ENCODE data around the gene TAGAP. TPM values are rescaled to one million over a fixed set of nuclear protein-coding genes. Genes with fewer than 3 reads are reported as not detected.

The TAGAP gene
- total and polyA plus RNA-seq, 9 of the 15 experiments (the other 6 are each of a cell fraction or from before 2014, with no cell fraction given), result 0.07 TPM; not detected in 8

- BruUV-seq (replicated peaks), result no TSS peak
- Histone ChIP-seq H3K9me1 (ENCODE audit: control insufficient read depth, insufficient read depth, low read length) (no peaks in the 10 kb centered on the region), H3K4me1 (replicated peaks in 1 of 2; ENCODE audit: control insufficient read depth in 2 of 2, insufficient read depth in 2 of 2, low read length in 2 of 2) (no peaks in the 10 kb centered on the region), H3K36me3 (ENCODE audit: control insufficient read depth, insufficient read depth, low read length) (peaks cover 1% of the 10 kb centered on the region; the same call in 1 of the 3 replicates), H3K27ac (ENCODE audit: extremely low read depth, low read depth, low read length) (no peak overlapping the region), H4K20me1 (replicated peaks; ENCODE audit: control insufficient read depth, insufficient read depth, low read length) (no peaks in the 10 kb centered on the region), H3K4me2 (ENCODE audit: insufficient read depth, low read length) (no peak overlapping the region), H3K79me2 (ENCODE audit: control insufficient read depth, insufficient read depth, low read length) (no peaks in the 10 kb centered on the region), H2AFZ (ENCODE audit: low read depth, low read length) (no peak overlapping the region), H3K27me3 (ENCODE audit: control insufficient read depth in 2 of 2, insufficient read depth in 2 of 2, low read length in 2 of 2) (no peaks in the 10 kb centered on the region), H3K4me3 (no peak overlapping the region), H3K9me3 (replicated peaks; ENCODE audit: control insufficient read depth, insufficient read depth, low read depth, low read length) (no peaks in the 10 kb centered on the region), H3K9ac (ENCODE audit: insufficient read depth in 1 of 2, low read depth in 2 of 2, low read length in 2 of 2) (no peak overlapping the region)
- TF ChIP-seq ZNF354B (CRISPR knock-in tag; IDR thresholded peaks at IDR 0.05) (no peak), ESRRB (CRISPR knock-in tag; IDR thresholded peaks at IDR 0.05; ENCODE audit: borderline replicate concordance) (no peak), POLR2A (conservative IDR thresholded peaks at IDR 0.05) (no peak), ZNF589 (CRISPR knock-in tag; IDR thresholded peaks at IDR 0.05; ENCODE audit: low read depth) (no peak), TCF7 (IDR thresholded peaks at IDR 0.05; ENCODE audit: borderline replicate concordance) (no peak), L3MBTL2 (IDR thresholded peaks at IDR 0.05) (no peak), ZNF551 (CRISPR knock-in tag; IDR thresholded peaks at IDR 0.05) (no peak), C11orf30 (IDR thresholded peaks at IDR 0.05; ENCODE audit: low read depth) (no peak), NFIC (IDR thresholded peaks at IDR 0.05) (no peak), TCF7L2 (IDR thresholded peaks at IDR 0.05; ENCODE audit: low read depth, low read length) (no peak), GTF2B (IDR thresholded peaks at IDR 0.05; ENCODE audit: extremely low read depth, insufficient read length) (no peak), NCOR1 (IDR thresholded peaks at IDR 0.05) (no peak), HNRNPLL (IDR thresholded peaks at IDR 0.05; ENCODE audit: low read depth, low read length, poor library complexity, severe bottlenecking) (no peak), SMAD1 (IDR thresholded peaks at IDR 0.05; ENCODE audit: low read depth, low read length, partially characterized antibody) (no peak), TAL1 (IDR thresholded peaks at IDR 0.05) (no peak), SIRT6 (IDR thresholded peaks at IDR 0.05; ENCODE audit: low read depth, low read length) (no peak), MBD2 (IDR thresholded peaks at IDR 0.05; ENCODE audit: borderline replicate concordance, low read depth) (no peak)
- FAIRE-seq (no peak), ATAC-seq (no peak), DNase-seq (ENCODE audit: extremely low read depth in 1 of 4, low spot score in 3 of 4) (no peak)
- 58% methylated on average over 1 of the region's 1 CpG for WGBS (ENCODE audit: insufficient coverage, low coverage, missing lambda C conversion rate)
- intact Hi-C loops (cut with micrococcal nuclease) (no loop called here), in situ Hi-C loops (cut with MboI) (loop anchor here (25.0 kb wide), 1 partner anchor 275 kb away; no protein-coding TSS in a partner anchor)
- ChIA-PET CTCF (ENCODE audit: low intra/inter-chr PET ratio) (no interaction called here), POLR2A (interaction anchor here (1.3 kb wide), 1 partner anchor 8 kb away, joined by 5 read pairs; no protein-coding TSS in a partner anchor)
Measured at GRCh38 chr6:158987657-158988056, 57.1 kb downstream of the TAGAP start.

Other genes with a start within 250 kb of the TAGAP start
- 161 and 162 TPM in 2 replicates for gene EZR, start 225.6 kb downstream of the TAGAP start, total RNA-seq (2014; rRNA removed)
- 71.5 and 72.7 TPM in 2 replicates for gene EZR, start 225.6 kb downstream of the TAGAP start, total RNA-seq (2014; rRNA removed; fragmentation: Illumina TruSeq; extraction: Trizol)
- 110 and 117 TPM in 2 replicates for gene EZR, start 225.6 kb downstream of the TAGAP start, total RNA-seq (2015; rRNA removed; fragmentation: Illumina TruSeq; extraction: Trizol)
- 125 and 143 TPM in 2 replicates for gene EZR, start 225.6 kb downstream of the TAGAP start, total RNA-seq (2021)
- gene EZR, start 225.6 kb downstream of the TAGAP start, polyA plus RNA-seq (2011; rRNA removed), result 104 and 135 TPM in 2 replicates
- gene EZR, start 225.6 kb downstream of the TAGAP start, polyA plus RNA-seq (2014; fragmentation: Illumina TruSeq; extraction: Trizol), result 93.0 and 101 TPM in 2 replicates
- gene EZR, start 225.6 kb downstream of the TAGAP start, polyA plus RNA-seq (2014; fragmentation: Nextera tagmentation; extraction: Ambion mirVana), result 10 to 100 TPM; 36.5 to 63.6 TPM
- gene EZR, start 225.6 kb downstream of the TAGAP start, polyA plus RNA-seq (2014; rRNA removed), result 91.5 and 114 TPM in 2 replicates
- 1.6 and 1.7 TPM in 2 replicates for gene RSPH3, start 44.8 kb downstream of the TAGAP start, total RNA-seq (2014; rRNA removed)
- 1.8 and 1.9 TPM in 2 replicates for gene RSPH3, start 44.8 kb downstream of the TAGAP start, total RNA-seq (2014; rRNA removed; fragmentation: Illumina TruSeq; extraction: Trizol)
- gene RSPH3, start 44.8 kb downstream of the TAGAP start, total RNA-seq (2015; rRNA removed; fragmentation: Illumina TruSeq; extraction: Trizol), result 2.0 and 2.3 TPM in 2 replicates
- 2.6 and 2.9 TPM in 2 replicates for gene RSPH3, start 44.8 kb downstream of the TAGAP start, total RNA-seq (2021)
- 1.2 and 1.3 TPM in 2 replicates for gene RSPH3, start 44.8 kb downstream of the TAGAP start, polyA plus RNA-seq (2011; rRNA removed)
- gene RSPH3, start 44.8 kb downstream of the TAGAP start, polyA plus RNA-seq (2014; fragmentation: Illumina TruSeq; extraction: Trizol), result 1.3 and 2.1 TPM in 2 replicates
- gene RSPH3, start 44.8 kb downstream of the TAGAP start, polyA plus RNA-seq (2014; fragmentation: Nextera tagmentation; extraction: Ambion mirVana), result under 1 TPM; 0.52 to 0.68 TPM
- 1.3 and 1.5 TPM in 2 replicates for gene RSPH3, start 44.8 kb downstream of the TAGAP start, polyA plus RNA-seq (2014; rRNA removed)
- gene FNDC1, start 124.4 kb upstream of the TAGAP start, total RNA-seq (2014; rRNA removed), result not detected in 2 replicates
- gene FNDC1, start 124.4 kb upstream of the TAGAP start, total RNA-seq (2014; rRNA removed; fragmentation: Illumina TruSeq; extraction: Trizol), result not detected in 2 replicates
- gene FNDC1, start 124.4 kb upstream of the TAGAP start, total RNA-seq (2015; rRNA removed; fragmentation: Illumina TruSeq; extraction: Trizol), result not detected in 2 replicates
- not detected in 2 replicates for gene FNDC1, start 124.4 kb upstream of the TAGAP start, total RNA-seq (2021)
- gene FNDC1, start 124.4 kb upstream of the TAGAP start, polyA plus RNA-seq (2011; rRNA removed), result not detected in 2 replicates
- gene FNDC1, start 124.4 kb upstream of the TAGAP start, polyA plus RNA-seq (2014; fragmentation: Illumina TruSeq; extraction: Trizol), result not detected in 2 replicates
- not detected for gene FNDC1, start 124.4 kb upstream of the TAGAP start, polyA plus RNA-seq (2014; fragmentation: Nextera tagmentation; extraction: Ambion mirVana)
- not detected in 2 replicates for gene FNDC1, start 124.4 kb upstream of the TAGAP start, polyA plus RNA-seq (2014; rRNA removed)